Erythroblast (primary cell): ENCODE results near the gene OR52D1.

Experiments used
- DNase-seq, 2 experiments: peaks; one replicate each; lab custom pipeline; 2025; lab: John Stamatoyannopoulos, UW
- GATA1 ChIP-seq: IDR thresholded peaks from 2 replicates; pipeline ENCODE4 v1.6.1; 2011; ENCODE audit warnings: low read depth, mild to moderate bottlenecking, control low read depth, low read length, moderate library complexity
- POLR2A ChIP-seq: IDR thresholded peaks from 2 replicates; pipeline ENCODE4 v1.6.1; 2011; ENCODE audit warnings: mild to moderate bottlenecking, low read length

Gene OR52D1

GRCh38 chr11:5500393-5500801, 11.9 kb downstream of the OR52D1 start:
- DNase-seq, result no peak

GRCh38 chr11:5504403-5504921, 16.0 kb downstream of the OR52D1 start:
- TF ChIP-seq GATA1 (no peak), POLR2A (no peak)
- no peak for DNase-seq

More at GRCh38 chr11:5500393-5500801, 11.9 kb downstream of the OR52D1 start:
- TF ChIP-seq GATA1 (no peak), POLR2A (no peak)

- TF ChIP-seq POLR2A (no peak), GATA1 (no peak)
- no peak for DNase-seq
Measured at GRCh38 chr11:5505363-5506048, 17.0 kb downstream of the OR52D1 start.

- TF ChIP-seq GATA1 (no peak), POLR2A (no peak)
Measured at GRCh38 chr11:5507177-5507932, 18.9 kb downstream of the OR52D1 start.

GRCh38 chr11:5507933-5508305, 19.4 kb downstream of the OR52D1 start:
- DNase-seq, result no peak
- TF ChIP-seq POLR2A (no peak), GATA1 (no peak)

More at GRCh38 chr11:5507177-5507932, 18.9 kb downstream of the OR52D1 start:
- no peak for DNase-seq

- no peak for TF ChIP-seq POLR2A
- DNase-seq, result no peak
Measured at GRCh38 chr11:5508605-5509004, 20.1 kb downstream of the OR52D1 start.

GRCh38 chr11:5509803-5510202, 21.3 kb downstream of the OR52D1 start, which contains the start of gene UBQLN3:
Gene UBQLN3 (minus strand): TSS chr11:5509957. CDS start chr11:5509558, 399 bp downstream.
- TF ChIP-seq POLR2A (no peak), GATA1 (no peak)
- DNase-seq, result no peak

GRCh38 chr11:5514841-5515240, 26.4 kb downstream of the OR52D1 start:
- TF ChIP-seq POLR2A, result no peak
- TF ChIP-seq GATA1, result no peak
- no peak for DNase-seq

GRCh38 chr11:5516599-5516998, 28.1 kb downstream of the OR52D1 start, which contains the start of gene UBQLNL:
Gene UBQLNL (minus strand): TSS chr11:5516699. CDS start chr11:5516441, 258 bp downstream.
- TF ChIP-seq GATA1 (no peak), POLR2A (no peak)
- DNase-seq, result no peak

GRCh38 chr11:5521540-5521939, 33.1 kb downstream of the OR52D1 start:
- no peak for DNase-seq
- TF ChIP-seq POLR2A (no peak), GATA1 (no peak)

GRCh38 chr11:5522308-5522707, 33.8 kb downstream of the OR52D1 start:
- TF ChIP-seq POLR2A (no peak), GATA1 (no peak)
- DNase-seq, result no peak

GRCh38 chr11:5524756-5525155, 36.3 kb downstream of the OR52D1 start:
- TF ChIP-seq POLR2A (no peak), GATA1 (no peak)
- DNase-seq, result no peak

- TF ChIP-seq POLR2A, result no peak
- no peak for TF ChIP-seq GATA1
- DNase-seq, result no peak
Measured at GRCh38 chr11:5527716-5528115, 39.2 kb downstream of the OR52D1 start.

GRCh38 chr11:5528495-5528894, 40.0 kb downstream of the OR52D1 start:
- no peak for DNase-seq
- TF ChIP-seq POLR2A, result no peak
- no peak for TF ChIP-seq GATA1
